ENCODE data around the gene DSCAML1.
A peak's percentile ranks its signal among the peaks of the same experiment; 100 is the strongest.

The DSCAML1 gene

DNA sequence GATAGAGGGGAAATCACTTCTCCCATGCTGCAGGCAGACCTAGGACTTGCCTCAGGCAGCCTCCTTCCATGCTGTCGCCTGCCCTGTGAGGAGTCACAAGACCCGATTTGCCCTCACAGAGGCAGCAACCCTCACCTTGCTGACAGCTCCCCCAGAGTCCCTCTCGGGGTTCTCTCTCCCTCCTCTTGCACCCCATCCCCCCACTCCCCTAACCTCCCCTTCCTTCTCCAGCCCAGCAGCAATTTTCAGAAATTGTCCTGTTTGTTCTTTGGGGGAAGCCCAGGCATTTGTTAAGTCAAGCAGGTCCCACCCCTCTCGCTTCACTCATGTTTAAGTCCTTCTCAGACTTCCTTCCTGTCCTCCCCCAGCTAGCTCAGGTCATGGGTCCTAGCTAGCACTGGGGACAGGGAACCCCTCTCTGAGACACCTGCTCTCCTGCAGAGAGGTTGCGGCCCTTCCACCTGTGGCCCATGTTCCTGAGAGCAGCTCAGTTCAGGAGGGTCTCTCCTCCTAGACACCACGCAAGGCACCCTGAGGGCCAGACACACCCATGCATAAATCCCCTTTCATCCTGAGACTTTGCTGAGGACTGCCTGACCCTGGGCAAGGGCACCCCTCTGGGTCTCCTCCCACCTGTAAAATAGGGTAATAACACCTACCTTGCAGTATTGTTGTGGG is 33.8 kb upstream of the DSCAML1 start:
- TF ChIP-seq, protein P1, sequence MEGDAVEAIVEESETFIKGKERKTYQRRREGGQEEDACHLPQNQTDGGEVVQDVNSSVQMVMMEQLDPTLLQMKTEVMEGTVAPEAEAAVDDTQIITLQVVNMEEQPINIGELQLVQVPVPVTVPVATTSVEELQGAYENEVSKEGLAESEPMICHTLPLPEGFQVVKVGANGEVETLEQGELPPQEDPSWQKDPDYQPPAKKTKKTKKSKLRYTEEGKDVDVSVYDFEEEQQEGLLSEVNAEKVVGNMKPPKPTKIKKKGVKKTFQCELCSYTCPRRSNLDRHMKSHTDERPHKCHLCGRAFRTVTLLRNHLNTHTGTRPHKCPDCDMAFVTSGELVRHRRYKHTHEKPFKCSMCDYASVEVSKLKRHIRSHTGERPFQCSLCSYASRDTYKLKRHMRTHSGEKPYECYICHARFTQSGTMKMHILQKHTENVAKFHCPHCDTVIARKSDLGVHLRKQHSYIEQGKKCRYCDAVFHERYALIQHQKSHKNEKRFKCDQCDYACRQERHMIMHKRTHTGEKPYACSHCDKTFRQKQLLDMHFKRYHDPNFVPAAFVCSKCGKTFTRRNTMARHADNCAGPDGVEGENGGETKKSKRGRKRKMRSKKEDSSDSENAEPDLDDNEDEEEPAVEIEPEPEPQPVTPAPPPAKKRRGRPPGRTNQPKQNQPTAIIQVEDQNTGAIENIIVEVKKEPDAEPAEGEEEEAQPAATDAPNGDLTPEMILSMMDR (conservative IDR thresholded peaks at IDR 0.05; ENCODE audit: low read depth, low read length), result no peak
- DNase-seq (ENCODE audit: low read depth), result no peak
- no peak overlapping the region for H3K4me3 ChIP-seq (ENCODE audit: low read depth, low read length)

DNA sequence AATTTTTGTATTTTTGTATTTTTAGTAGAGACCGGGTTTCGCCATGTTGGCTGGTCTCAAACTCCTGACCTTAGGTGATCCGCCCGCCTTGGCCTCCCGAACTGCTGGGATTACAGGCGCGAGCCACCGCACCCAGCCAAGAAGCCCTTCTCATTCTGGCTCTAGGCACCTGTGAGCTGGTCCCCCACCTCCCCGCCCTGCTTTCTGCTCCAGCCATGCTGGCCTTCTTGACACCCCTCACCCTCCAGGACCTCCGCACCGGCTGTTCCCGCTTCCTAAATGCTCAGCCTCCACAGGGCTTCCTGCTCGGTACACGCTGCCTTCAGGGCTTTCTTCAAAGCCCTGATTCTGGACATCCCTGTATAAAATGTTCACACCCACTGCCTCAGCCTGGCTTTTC is 33.1 kb upstream of the DSCAML1 start:
- DNase-seq (ENCODE audit: low read depth), result no peak
- H3K4me3 ChIP-seq (ENCODE audit: low read depth, low read length), result no peak overlapping the region
- TF ChIP-seq, protein P1 (conservative IDR thresholded peaks at IDR 0.05; ENCODE audit: low read depth, low read length), result no peak

GRCh38 chr11:117829369-117829725 is 32.3 kb upstream of the DSCAML1 start:
- no peak for DNase-seq (ENCODE audit: low read depth)
- TF ChIP-seq, protein P1 (conservative IDR thresholded peaks at IDR 0.05; ENCODE audit: low read depth, low read length), result no peak

GRCh38 chr11:117828611-117829368 is 31.8 kb upstream of the DSCAML1 start:
- TF ChIP-seq, protein P1 (conservative IDR thresholded peaks at IDR 0.05; ENCODE audit: low read depth, low read length), result no peak
- DNase-seq (ENCODE audit: low read depth), result peak; percentile 66
- H3K4me3 ChIP-seq (ENCODE audit: low read depth, low read length), result no peak overlapping the region

More at GRCh38 chr11:117829369-117829725, 32.3 kb upstream of the DSCAML1 start:
- H3K4me3 ChIP-seq (ENCODE audit: low read depth, low read length), result no peak overlapping the region

- no peak overlapping the region for H3K4me3 ChIP-seq (ENCODE audit: low read depth, low read length)
- TF ChIP-seq, protein P1 (conservative IDR thresholded peaks at IDR 0.05; ENCODE audit: low read depth, low read length), result no peak
- DNase-seq (ENCODE audit: low read depth), result no peak
Observed at GRCh38 chr11:117827521-117828511, 30.8 kb upstream of the DSCAML1 start.

DNA sequence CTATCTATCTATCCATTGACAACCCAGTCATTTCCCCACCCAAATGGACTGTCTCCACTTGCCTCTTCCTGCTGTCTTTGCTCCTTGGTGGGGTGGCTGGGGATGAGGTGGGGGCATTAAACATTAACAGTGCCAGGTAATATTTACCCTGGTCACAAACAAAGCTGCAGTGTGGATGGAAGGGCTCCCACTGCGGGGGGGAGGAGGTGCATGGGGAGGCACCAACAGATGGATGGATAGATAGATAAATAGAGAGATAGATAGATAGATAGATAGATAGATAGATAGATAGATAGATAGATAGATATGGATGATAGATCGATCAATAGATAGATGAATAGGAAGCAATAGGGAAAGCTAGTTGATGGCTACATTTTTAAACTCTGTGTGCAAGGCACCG is 29.8 kb upstream of the DSCAML1 start:
- no peak overlapping the region for H3K4me3 ChIP-seq (ENCODE audit: low read depth, low read length)
- TF ChIP-seq, protein P1 (conservative IDR thresholded peaks at IDR 0.05; ENCODE audit: low read depth, low read length), result no peak
- no peak for DNase-seq (ENCODE audit: low read depth)

Measured in choroid plexus epithelial cell (primary cell).